ENCODE data around the gene SAA4.
"Not testable (repeated sequence)": the region's sequence is repeated elsewhere in the genome, so short reads cannot be mapped to it uniquely, and the experiment has no call there.

Gene SAA4

GRCh38 chr11:18277565-18278271 lies 41.1 kb upstream of the SAA4 start:
- Histone ChIP-seq H3K9me3 (ENCODE audit: control insufficient read depth, insufficient read depth, low read depth, low read length) (no peaks in the 10 kb centered on the region), H3K36me3 (ENCODE audit: control insufficient read depth in 2 of 2, insufficient read depth in 1 of 2, low read length in 2 of 2) (peaks cover 0 to 44% of the 10 kb centered on the region in 2 experiments; a peak in 1 of 3 replicates), H3K27ac (ENCODE audit: extremely low read depth, low read depth, low read length) (no peak overlapping the region), H3K4me3 (ENCODE audit: low read depth, low read length) (no peak overlapping the region), H3K4me1 (ENCODE audit: control insufficient read depth, insufficient read depth, low read length) (no peaks in the 10 kb centered on the region)
- TF ChIP-seq ZNF664 (tag by site-specific recombination; IDR thresholded peaks at IDR 0.05): 0 out of 2 replicates have a peak, but pooled peaks have one; percentile 23
- TF ChIP-seq ZNF416 (tag by site-specific recombination; IDR thresholded peaks at IDR 0.05): no peak
- ChIA-PET POLR2A (interaction anchor here (0.7 kb wide), 1 partner anchor 29 kb away, joined by 5 read pairs; no protein-coding TSS in a partner anchor), CTCF (no interaction called here)

GRCh38 chr11:18271206-18271605 lies 34.6 kb upstream of the SAA4 start:
- ChIA-PET POLR2A (no interaction called here), CTCF (no interaction called here)
- TF ChIP-seq WT1 (tag by site-specific recombination; IDR thresholded peaks at IDR 0.05) (no peak), ZNF426 (tag by site-specific recombination; IDR thresholded peaks at IDR 0.05) (no peak), KLF7 (tag by site-specific recombination; IDR thresholded peaks at IDR 0.05; ENCODE audit: borderline replicate concordance) (no peak), KLF1 (tag by site-specific recombination; IDR thresholded peaks at IDR 0.05) (no peak), ZNF600 (tag by site-specific recombination; IDR thresholded peaks at IDR 0.05) (no peak), ZNF658 (tag by site-specific recombination; IDR thresholded peaks at IDR 0.05) (no peak)
- Histone ChIP-seq H3K4me1 (ENCODE audit: control insufficient read depth, insufficient read depth, low read length) (no peaks in the 10 kb centered on the region), H3K36me3 (ENCODE audit: control insufficient read depth in 2 of 2, insufficient read depth in 1 of 2, low read length in 2 of 2) (no peaks in the 10 kb centered on the region), H3K9me3 (ENCODE audit: control insufficient read depth, insufficient read depth, low read depth, low read length) (no peaks in the 10 kb centered on the region), H3K4me3 (ENCODE audit: low read depth, low read length) (no peak overlapping the region), H3K27ac (ENCODE audit: extremely low read depth, low read depth, low read length) (no peak overlapping the region)

GRCh38 chr11:18270102-18270501 lies 33.5 kb upstream of the SAA4 start:
- no peaks in the 10 kb centered on the region for H3K36me3 ChIP-seq (ENCODE audit: control insufficient read depth in 2 of 2, insufficient read depth in 1 of 2, low read length in 2 of 2)
- no peaks in the 10 kb centered on the region for H3K4me1 ChIP-seq (ENCODE audit: control insufficient read depth, insufficient read depth, low read length)
- ChIA-PET CTCF (interaction anchor here (0.6 kb wide), 1 partner anchor 67 kb away, joined by 3 read pairs; no protein-coding TSS in a partner anchor), POLR2A (interaction anchor here (0.7 kb wide), 1 partner anchor 369 kb away, joined by 3 read pairs; no protein-coding TSS in a partner anchor)
- H3K4me3 ChIP-seq (ENCODE audit: low read depth, low read length): no peak overlapping the region
- H3K27ac ChIP-seq (ENCODE audit: extremely low read depth, low read depth, low read length): no peak overlapping the region
- no peak for TF ChIP-seq ZNF837 (tag by site-specific recombination; IDR thresholded peaks at IDR 0.05)
- no peaks in the 10 kb centered on the region for H3K9me3 ChIP-seq (ENCODE audit: control insufficient read depth, insufficient read depth, low read depth, low read length)

GRCh38 chr11:18269252-18269651 lies 32.6 kb upstream of the SAA4 start:
- H3K9me3 ChIP-seq (ENCODE audit: control insufficient read depth, insufficient read depth, low read depth, low read length); H3K4me3 ChIP-seq (ENCODE audit: low read depth, low read length); H3K27ac ChIP-seq (ENCODE audit: extremely low read depth, low read depth, low read length); H3K36me3 ChIP-seq (ENCODE audit: control insufficient read depth in 2 of 2, insufficient read depth in 1 of 2, low read length in 2 of 2); H3K4me1 ChIP-seq (ENCODE audit: control insufficient read depth, insufficient read depth, low read length): not testable (repeated sequence)
- ChIA-PET CTCF (interaction anchor here (0.6 kb wide), 2 partner anchors 43 to 1913 kb away, joined by 3 read pairs; no protein-coding TSS in a partner anchor), POLR2A (interaction anchor here (0.7 kb wide), 1 partner anchor 370 kb away, joined by 3 read pairs; no protein-coding TSS in a partner anchor)

GRCh38 chr11:18267335-18268133 lies 30.9 kb upstream of the SAA4 start:
- POLR2A ChIA-PET; CTCF ChIA-PET; H3K9me3 ChIP-seq (ENCODE audit: control insufficient read depth, insufficient read depth, low read depth, low read length); H3K27ac ChIP-seq (ENCODE audit: extremely low read depth, low read depth, low read length); H3K36me3 ChIP-seq (ENCODE audit: control insufficient read depth in 2 of 2, insufficient read depth in 1 of 2, low read length in 2 of 2); H3K4me3 ChIP-seq (ENCODE audit: low read depth, low read length); H3K4me1 ChIP-seq (ENCODE audit: control insufficient read depth, insufficient read depth, low read length): not testable (repeated sequence)

DNA sequence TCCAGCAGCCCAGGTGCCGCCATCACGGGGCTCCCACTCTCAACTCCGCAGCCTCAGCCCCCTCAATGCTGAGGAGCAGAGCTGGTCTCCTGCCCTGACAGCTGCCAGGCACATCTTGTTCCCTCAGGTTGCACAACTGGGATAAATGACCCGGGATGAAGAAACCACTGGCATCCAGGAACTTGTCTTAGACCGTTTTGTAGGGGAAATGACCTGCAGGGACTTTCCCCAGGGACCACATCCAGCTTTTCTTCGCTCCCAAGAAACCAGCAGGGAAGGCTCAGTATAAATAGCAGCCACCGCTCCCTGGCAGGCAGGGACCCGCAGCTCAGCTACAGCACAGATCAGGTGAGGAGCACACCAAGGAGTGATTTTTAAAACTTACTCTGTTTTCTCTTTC lies 29.3 kb upstream of the SAA4 start, which contains the start of gene SAA1:
Gene SAA1 (plus strand): TSS at position 316 of the 400 bp plus-strand sequence. CDS start 624 bp downstream, outside the sequence.
- ChIA-PET CTCF (no interaction called here), POLR2A (no interaction called here)
- no peak within 1 kb of the TSS for H3K4me3 ChIP-seq (ENCODE audit: low read depth, low read length)
- no peaks in the 10 kb centered on the region for H3K36me3 ChIP-seq (ENCODE audit: control insufficient read depth in 2 of 2, insufficient read depth in 1 of 2, low read length in 2 of 2)
- no peak for TF ChIP-seq ZNF707 (tag by site-specific recombination; IDR thresholded peaks at IDR 0.05)
- H3K4me1 ChIP-seq (ENCODE audit: control insufficient read depth, insufficient read depth, low read length): no peaks in the 10 kb centered on the region
- H3K27ac ChIP-seq (ENCODE audit: extremely low read depth, low read depth, low read length): no peak within 1 kb of the TSS
- no peaks in the 10 kb centered on the region for H3K9me3 ChIP-seq (ENCODE audit: control insufficient read depth, insufficient read depth, low read depth, low read length)

Measured in HEK293 (cell line).